ENCODE results near the gene ROR1.
"Not testable (repeated sequence)": the region's sequence is repeated elsewhere in the genome, so short reads cannot be mapped to it uniquely, and the experiment has no call there.

ROR1 gene

DNA sequence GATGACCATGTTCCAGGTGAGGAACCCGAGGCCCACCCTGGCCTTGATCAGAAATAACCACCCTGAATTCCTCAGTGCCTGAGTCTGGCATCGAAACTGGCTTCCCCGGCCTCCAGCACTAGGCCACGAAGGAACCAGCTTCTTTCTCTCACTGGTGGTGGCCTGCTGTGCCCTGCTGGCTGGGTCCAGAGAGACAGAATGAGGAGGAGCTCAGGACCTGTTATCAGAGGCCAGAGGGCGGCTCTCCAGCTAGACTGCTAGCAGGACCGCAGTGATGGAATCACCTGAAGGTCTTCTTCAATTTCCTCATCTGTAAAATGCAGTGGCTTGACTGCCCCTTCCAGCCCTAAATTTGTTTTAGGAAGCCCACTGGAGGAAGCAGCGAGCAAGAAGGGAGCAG lies 20.5 kb downstream of the ROR1 start:
- no peak for DNase-seq (ENCODE audit: low read depth)

DNA sequence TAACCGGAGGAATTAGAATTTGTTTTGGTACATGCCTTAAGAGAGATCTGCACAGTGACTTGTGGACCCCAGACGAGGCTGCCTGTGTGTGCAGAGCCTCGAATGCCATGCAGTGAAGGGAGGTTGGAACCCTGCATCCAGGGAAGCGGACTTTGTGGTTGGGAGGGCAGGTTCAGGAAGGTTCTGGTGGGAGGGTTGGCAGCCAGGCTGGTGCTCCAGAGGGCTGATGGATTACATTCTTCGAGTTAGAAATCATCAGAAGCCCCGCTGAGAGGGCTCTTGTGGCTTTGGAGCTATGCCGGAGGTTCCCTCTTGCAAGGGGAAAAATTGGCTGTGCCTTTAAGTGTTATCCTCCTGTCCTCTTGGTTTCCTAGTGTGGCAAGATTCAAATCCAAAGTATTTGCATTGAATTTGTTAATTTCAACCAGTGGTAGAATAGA lies 21.1 kb downstream of the ROR1 start:
- no peak for DNase-seq (ENCODE audit: low read depth)

DNA sequence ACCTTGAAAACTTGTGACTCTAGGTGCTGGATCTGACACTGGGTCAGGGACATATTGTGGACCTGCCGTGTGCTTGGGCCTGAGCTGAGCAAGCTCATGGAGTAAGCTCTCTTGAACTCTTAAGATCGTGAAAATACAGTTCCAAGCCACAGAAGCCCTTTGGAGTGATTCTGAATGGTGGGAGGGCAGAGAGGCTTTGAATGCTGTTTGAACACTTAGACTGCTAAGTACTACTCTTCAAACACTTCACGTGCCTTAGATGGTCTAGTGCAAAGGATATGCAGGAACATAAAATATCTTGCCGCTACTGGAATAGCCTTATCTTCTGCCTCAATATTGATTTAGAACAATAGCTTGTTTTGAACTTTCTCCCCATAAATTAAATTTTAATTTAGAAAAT lies 21.6 kb downstream of the ROR1 start:
- DNase-seq (ENCODE audit: low read depth): no peak

DNA sequence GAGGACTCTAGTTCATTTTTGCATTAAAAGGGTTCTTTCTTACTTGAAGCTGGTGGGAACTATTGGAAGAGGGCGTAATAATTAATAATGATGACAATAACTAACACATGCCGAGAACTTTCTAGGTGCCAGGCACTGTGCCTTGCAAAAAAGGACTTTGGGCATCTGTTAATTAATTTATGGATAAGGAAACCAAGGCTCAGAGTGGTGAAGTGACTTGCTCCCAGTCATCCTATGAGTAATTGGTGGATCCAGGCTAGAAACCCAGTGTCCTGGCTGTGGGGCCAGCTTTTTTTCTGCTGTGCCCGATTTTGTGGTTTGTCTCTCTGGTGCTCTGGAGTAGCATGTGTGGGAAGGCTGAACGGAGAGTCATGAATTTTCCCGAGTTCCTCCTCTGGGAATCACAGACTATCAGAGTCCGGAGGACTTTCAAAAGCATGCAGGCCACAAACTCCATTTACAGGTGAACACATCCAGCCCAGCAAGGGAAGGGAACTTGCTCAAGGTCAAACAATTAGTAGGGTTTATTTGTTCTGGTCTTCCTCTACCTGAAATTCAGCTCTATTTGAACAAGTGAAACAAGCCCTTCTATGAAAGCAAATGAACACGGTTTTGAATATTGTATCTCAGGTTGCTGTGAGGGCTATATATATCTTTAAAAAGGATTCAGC lies 23.4 kb downstream of the ROR1 start:
- DNase-seq (ENCODE audit: low read depth): no peak

DNA sequence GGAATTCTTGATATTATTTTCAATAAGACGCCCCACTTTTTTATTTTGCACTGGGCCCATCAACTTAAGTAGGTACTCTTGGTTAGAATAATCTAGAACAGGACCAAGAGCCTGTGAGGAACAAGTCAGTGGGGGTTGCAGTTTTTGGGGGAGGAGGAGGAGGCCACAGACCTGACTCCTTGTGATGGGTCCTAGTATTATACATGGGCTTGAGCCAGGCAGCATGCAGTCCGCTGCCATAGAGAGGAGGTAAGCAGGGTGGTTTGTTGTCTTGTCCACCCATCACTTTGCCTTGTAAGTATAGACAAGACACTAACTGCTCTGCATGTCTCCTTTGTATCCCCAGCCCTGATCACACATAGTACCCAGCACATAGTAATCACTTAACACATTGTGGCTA lies 24.5 kb downstream of the ROR1 start:
- DNase-seq (ENCODE audit: low read depth): no peak

DNA sequence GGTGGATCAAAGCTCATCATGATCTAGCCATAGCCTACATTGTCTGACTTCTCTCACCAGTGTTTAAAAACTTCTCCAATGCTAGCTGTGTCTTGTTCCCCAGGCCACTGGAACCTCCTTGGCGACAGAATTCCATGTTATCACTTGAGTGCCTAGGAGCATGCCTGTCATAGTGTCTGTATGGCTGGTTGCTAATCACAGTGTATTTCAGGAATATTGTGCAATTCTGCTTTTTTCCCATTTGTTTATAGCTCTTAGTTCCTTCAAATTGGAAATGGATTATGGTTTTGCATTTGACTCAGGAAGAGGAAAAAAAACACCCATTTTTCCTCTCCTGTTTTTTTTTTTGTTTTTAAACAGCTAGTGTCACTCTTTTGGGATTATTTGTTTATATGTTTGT lies 25.5 kb downstream of the ROR1 start:
- no peak for DNase-seq (ENCODE audit: low read depth)

DNA sequence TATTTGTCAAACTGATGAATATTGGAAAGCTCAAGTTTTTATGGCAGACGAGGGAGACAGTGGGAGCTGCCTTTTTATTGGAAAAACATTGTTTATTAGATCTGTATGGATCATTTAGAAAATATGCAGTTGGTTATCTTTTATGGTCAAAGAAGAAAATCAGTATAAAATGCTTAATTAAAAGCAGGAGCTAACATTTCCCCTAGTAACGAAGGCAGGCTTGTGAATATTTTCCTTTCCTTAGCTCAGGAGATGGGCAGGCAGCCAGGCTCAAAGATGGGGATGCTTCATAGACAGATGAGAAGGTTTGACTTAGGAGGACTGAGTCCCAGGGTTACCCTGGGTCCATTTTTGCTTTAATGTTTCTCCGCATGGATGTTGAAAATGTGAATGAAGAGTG lies 26.0 kb downstream of the ROR1 start:
- DNase-seq (ENCODE audit: low read depth): no peak

DNA sequence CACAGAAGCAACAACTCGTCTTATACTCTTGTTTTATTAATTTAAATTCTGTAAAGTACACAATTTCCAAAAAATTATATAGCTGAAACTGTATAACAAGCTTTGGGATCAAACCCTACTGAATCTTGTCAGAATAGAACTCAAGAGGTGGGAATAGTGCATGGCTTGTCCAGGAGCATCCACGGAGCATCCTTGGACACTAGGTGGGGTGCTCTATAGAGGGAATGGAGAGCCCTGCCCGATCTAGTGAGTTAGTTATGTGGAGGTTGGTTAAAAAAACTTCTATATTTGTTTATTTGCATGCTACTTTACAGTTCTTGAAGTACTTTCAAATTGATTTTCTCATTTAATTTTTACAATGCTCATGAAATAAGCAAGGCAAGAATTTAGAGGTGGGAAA lies 28.3 kb downstream of the ROR1 start:
- DNase-seq (ENCODE audit: low read depth): no peak

DNA sequence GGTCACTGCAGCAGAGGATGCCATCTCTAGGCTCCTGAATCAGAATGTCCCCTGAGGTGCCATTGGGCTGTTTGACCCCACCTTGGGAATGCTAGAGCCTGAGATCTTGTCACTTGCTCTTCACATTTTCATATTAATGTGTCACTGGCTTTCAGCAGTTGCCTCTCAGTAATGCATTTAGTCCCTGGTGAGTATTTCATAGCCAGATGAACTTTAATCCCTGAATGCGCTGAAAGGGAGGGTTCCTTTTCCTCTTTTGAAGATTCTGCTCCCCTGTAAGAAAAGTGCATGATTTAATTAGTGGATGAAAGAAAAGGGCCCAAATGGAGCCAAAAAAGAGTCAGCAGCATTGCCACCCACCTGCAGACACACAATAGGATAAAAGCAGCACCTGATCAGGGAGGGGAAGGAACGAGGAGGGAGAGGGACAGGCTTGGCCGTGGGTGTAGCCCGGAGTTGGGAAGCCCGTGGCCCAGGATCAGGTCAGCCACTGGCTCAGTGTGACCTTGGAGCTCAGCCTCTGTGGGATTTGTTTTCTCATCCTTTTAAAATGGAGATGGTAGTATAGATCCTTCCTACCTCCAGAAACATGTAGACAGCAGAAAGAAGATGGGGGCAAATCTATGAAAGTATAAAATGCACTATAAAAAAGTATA lies 31.1 kb downstream of the ROR1 start:
- DNase-seq (ENCODE audit: low read depth): no peak

DNA sequence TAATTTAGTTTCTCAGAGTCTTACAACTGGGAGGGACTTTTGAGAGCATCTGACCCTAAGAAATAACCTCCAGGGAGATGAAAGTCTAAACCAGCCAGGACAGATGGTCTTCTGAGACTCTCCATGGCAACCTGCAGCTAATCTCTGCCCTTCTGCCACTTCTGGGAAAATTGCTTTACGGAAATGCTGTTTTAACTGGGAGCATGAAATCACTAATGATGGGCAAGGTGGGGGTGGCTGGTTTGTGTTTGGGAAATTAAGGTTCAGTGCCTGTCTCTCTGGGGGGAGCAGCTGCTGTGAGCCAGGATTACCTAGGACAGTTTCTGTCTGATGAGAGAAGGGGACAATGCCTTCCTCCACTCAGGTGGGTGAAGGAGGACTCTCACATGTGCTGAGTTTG lies 33.2 kb downstream of the ROR1 start:
- DNase-seq (ENCODE audit: low read depth): no peak

DNA sequence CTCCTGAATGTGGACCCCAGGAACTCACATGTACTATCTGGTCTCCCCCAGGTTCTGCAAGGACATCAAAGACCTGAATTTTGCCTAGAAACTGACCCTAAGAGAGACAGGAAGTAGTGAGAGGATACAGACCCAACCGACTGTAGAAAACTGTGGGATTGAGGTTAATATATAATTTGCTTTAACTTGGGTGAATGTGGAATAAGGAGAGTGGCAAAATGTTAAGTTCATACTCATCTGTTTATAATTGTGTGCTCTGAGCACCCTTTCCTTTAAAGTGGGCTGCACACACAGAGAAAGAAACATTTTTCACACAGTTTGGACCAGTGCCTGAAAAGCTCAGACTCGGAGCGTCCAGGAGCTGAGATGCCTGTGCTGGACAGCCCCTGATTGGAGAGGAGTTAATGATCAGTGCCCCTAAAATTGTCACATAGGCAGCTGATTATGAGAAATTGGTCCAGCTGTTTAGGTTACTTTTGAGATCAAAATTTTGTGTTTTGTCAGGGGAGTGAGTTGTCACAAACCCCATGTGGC lies 37.2 kb downstream of the ROR1 start:
- no peak for DNase-seq (ENCODE audit: low read depth)

DNA sequence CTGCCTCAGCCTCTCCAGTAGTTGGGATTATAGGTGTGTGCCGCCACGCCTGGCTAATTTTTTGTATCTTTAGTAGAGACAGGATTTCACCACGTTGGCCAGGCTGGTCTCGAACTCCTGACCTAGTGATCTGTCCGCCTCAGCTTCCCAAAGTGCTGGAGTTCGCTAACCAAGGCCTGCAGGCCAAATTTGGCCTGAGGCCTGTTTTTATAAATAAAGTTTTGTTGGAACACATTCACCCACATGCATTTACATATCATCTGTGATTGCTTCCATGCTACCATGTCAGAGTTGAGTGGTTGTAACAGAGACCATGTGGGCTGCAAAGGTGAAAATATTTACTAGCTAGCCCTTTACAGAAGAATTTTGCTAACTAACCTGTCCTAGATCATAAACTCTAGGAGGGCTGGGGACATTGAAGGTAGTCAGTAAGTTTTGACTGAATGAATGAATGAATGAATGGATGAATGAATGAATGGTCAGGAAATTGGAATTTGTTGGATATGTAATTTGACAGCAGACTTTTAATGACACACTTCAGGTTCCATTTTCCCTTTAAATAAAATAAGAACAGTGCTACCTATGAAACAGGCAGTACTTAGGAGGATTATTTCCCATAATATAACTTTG lies 38.4 kb downstream of the ROR1 start:
- no peak for DNase-seq (ENCODE audit: low read depth)

DNA sequence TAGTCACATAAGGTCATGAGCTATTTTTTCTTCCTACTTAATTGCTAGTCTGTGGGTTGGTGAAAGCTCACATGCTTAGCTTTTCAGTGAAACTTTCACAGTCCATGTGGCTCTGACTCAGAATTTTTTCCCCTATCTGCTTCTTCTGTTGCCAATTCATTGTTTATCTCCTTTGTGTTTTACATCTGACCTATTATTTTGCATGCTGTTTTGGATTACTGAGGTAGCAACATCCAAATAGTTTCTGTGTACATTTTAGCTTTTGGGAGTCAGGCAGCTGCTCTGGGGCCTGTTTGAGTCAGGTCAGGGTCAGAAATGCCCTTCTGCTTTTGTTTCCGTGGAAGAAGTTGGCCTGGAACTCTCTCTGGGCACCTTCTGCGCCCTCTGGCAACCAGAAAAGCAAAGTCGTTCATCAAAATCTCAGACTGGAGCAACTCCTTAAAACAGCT lies 40.0 kb downstream of the ROR1 start:
- no peak for DNase-seq (ENCODE audit: low read depth)

DNA sequence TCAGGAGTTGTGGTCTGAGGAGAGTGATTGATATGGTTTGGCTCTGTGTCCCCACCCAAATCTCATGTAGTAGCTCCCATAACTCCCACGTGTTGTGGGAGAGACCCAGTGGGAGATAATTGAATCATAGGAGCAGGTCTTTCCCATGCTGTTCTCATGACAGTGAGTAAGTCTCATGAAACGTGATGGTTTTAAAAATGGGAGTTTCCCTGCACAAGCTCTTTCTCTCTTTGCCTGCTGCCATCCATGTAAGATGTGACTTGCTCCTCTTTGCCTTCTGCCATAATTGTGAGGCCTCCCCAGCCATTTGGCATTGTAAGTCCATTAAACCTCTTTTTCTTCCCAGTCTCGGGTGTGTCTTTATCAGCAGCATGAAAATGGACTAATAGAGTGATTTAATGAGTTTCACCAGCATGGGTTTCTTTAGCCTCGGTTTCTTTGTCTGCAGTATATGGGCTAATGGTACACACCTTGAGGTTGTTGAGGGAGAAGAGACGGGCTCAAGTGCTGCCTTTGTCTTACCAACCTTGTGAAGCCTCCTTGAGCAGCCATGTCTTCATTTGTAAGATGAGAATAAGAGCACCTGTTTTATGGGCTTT lies 42.5 kb downstream of the ROR1 start:
- not testable (repeated sequence) for DNase-seq (ENCODE audit: low read depth)

DNA sequence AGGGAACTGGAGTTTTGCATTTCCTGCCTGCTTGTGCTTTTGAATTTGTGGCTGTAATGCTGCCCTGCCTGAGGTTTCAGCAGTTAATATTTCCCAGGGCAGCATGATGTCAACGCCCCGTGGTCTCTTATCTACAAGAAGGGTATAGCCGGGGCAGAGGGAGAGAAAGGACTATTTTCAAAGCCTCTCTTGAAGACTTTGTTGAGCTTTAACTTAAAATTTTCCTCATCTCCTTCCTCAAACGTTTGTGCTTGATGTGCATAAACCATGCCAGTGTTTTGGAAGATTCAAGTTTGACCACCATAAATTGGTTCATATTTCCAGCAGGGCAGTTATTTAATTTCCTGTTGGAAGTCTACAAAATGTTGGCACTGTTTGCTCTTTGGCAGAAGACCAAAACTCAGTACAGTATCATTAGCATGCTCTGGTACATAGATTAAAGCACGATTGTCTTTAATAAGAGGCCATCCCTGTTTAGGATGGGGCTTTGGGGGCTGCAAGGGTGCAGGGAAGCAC lies 43.4 kb downstream of the ROR1 start:
- DNase-seq (ENCODE audit: low read depth): no peak

DNA sequence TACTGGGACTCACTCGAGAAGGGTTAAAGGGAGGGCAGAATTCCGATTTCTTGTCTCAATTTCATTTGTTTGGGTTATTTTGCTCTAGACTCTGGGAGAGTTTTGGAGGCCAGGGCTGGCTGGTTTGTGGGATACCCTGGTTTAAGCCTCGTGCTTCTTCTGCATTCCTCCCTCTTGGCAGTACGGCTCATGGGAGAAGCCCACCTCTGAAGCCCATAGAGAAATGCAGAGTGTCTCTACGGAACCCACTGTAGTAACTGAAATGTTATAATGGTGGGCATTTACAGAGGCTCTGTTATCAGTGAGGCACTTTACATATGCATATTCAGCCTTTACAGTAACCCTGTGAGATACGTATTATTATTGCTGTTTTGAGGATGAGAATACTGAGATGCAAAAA lies 43.9 kb downstream of the ROR1 start:
- no peak for DNase-seq (ENCODE audit: low read depth)

DNA sequence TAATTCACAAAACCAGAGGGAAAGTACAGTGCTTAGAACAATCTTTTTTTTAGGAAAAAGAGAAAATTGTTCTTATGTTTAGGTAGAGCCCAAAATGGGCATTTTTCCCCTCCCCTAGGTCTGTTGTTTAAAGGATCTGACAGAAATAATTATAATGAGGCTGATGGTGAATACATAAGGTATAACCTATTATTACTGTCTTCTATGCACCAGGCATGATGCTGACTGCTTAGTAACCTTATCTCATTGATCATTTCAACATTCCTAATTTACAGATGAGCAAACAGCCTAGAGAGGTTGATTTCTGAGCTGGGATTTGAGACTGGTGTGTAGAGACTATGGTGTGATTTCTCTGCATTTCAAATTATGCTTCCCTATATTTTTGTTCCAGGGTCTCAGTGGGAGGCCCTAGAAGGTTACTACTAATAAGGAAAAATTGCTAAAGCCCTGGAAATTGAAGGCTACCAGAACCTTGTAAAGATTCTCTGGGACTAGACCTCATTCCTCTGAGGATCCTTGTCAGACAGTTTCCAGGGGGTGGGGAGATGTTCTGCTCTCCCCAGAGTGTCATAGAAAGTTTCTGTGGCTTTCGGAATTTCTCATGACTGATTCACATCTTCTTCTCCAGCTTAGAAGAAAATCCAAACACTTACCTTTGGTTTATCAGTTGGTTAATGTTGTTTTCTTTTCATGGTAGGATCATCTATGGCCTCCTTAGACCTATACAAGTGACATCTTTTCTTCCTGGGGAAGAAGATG lies 44.9 kb downstream of the ROR1 start:
- DNase-seq (ENCODE audit: low read depth): no peak

DNA sequence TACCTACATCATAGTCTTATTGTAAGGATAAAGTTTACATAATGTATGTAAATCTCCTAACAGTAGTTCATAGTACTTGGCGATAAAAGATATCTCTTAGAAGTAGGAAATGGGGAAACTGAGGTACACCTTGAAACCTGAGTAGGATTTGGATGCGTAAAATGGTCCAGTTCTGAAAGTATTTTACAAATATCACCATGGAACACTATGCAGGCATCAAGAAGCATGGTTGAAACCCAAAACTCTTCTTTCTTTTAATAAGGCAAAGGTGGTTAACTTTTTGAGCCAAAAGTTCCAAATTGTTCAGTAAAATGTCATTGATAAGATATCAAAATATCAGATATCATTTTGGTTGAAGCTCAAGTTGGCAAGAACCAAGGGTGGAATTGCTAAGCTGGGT lies 46.0 kb downstream of the ROR1 start:
- DNase-seq (ENCODE audit: low read depth): no peak

DNA sequence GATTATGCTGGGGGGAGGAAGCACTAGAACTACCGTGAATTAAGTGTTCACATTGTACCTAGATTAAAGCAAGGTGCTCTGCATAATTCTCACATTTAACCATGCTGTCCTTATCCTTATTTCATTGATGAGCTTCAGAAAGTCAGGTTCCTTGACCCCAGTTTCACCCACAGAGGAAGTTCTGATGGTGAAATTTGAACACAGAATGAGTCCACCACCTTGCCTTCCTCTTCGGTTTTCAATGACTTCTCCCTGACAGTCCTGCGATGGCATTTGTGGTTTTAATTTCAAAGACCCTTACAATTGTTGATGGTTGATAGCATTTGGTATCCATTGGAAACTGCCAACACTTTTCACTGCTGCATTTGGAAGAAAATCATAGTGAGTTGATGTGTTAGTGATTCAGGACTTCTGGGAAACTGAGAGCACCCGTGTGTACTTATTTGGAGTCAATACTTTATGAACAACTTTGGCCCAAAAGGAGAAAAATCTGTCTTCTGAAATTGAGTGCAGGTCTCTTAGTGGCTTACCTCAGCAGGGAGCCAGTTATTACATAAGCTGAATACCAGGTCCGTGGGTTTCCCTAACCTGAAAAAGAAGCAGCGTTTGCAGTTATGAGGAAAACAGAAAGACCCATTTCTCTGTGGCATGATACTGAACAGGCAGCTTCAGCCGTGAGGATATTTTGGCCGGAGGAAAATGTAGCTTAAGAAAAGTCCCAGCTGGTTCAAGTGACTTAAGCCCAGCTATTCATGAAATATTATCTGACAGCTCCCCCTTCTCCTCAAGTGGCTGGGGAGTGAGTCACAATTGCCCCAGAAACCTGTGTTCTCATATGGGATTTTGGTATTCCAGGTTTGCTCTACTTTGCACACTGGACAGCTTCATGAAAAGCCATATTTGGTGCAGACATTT lies 47.5 kb downstream of the ROR1 start:
- no peak for DNase-seq (ENCODE audit: low read depth)

DNA sequence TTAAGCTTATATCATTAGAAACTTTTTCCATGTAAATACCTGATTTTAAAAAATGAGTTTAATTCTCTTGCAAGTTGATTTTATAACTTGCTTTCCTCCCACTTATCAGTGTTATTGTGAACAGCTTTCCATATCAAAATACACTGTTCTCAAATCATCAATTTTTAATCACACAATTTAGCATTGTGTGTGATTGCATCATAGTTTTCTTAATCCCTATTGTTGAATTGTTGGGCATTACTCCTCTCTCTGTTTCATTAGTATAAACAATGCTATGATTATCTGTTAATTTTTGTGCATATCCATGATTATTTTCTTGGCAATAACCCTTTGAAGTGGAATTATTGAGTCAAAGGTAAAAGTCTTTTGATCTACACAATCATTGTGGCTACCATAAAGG lies 48.7 kb downstream of the ROR1 start:
- DNase-seq (ENCODE audit: low read depth): no peak

DNA sequence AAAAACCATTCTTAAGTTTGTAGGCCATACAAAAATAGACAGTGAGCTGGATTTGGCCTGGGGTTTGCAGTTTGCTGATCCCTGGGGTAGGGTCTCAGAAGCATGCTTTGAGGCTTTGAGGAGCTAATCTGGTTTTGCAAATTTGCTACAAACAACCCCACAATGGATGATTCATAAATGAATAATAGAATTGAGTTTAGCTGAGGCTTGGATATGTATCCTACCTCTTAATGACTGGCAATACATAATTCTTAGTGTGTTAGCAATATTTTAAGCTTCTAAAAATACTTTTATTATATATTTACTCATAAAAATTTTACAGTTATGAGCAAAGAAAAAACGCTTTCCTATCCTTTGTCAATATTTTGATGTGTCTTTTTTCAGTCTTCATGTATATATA lies 50.6 kb downstream of the ROR1 start:
- DNase-seq (ENCODE audit: low read depth): no peak

Measured in HS-5 (cell line).